Liver (tissue), 3 donors: ENCODE measurements around the gene COL23A1.

Experiments used
- CTCF ChIP-seq: fragments of 150-350 bp; IDR thresholded peaks from 2 replicates; pipeline ENCODE4 v1.5.1; 2017; ENCODE audit warnings: improper control_type of control experiment, low read depth, low read length; ENCODE audit not compliant: missing input control
- TAF1 ChIP-seq: conservative IDR thresholded peaks from 2 replicates; pipeline ENCODE4 v1.6.1; 2016; ENCODE audit warnings: antibody characterized with exemption, mild to moderate bottlenecking
- YY1 ChIP-seq: IDR thresholded peaks from 2 replicates; pipeline ENCODE4 v1.6.1; 2016; ENCODE audit warnings: antibody characterized with exemption, mild to moderate bottlenecking
- donor health status: healthy.
- donor health status: healthy.

GRCh38 chr5:178218827-178219226 lies 371.4 kb downstream of the COL23A1 start:
- no peak for TF ChIP-seq YY1
- TF ChIP-seq CTCF = no peak
- TF ChIP-seq TAF1 = no peak
